Epithelial cell of proximal tubule (primary cell): Measurements from ENCODE around the gene IFT81. TPM values are rescaled to one million over a fixed set of nuclear protein-coding genes. Genes with fewer than 3 reads are reported as not detected.
A peak's percentile ranks its signal among the peaks of the same experiment; 100 is the strongest.

ENCODE experiments used
- DNase-seq: peaks from one replicate; pipeline ENCODE4 v3.0.0-alpha.2; 2011; ENCODE audit warnings: low read depth
- H3K4me3 ChIP-seq: 2 replicates; pipeline ENCODE4 v1.5.1; 2011; ENCODE audit warnings: low read depth, mild to moderate bottlenecking, low read length
- total RNA-seq: library from RNA; depleted of rRNA; stranded (reverse); fragments of >200 nt; gene quantifications from 2 replicates; pipeline ENCODE4 v1.2.3, GENCODE V29; 2015
- TF ChIP-seq, protein P1 (sequence below): conservative IDR thresholded peaks from 2 replicates; pipeline ENCODE4 v1.5.1; 2012; ENCODE audit warnings: low read depth, mild to moderate bottlenecking, low read length

The IFT81 gene
- total RNA-seq, 1 donor from 2014 or later = 10.7 TPM

DNA sequence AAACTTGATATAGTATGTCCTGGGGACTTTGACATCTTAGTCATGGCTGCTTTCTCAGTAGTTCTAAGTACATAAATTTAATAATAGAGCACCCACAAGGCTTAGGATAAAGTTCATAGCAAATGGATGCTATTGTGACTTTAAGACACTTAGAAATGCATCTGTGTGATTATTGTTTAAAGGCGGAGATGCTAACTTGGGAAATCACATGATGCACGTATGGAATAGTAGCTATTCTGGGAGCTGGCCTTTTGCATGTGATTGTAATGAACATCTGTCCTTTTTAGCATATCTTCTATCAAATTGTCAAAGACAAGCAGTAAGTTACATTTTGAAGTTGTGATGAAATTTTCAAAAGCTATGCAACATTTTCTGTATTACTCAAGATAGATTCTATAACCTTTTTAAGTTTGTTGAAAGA is 110.2 kb downstream of the IFT81 start:
- no peak for DNase-seq
- H3K4me3 ChIP-seq = no peak overlapping the region
- TF ChIP-seq, protein P1, sequence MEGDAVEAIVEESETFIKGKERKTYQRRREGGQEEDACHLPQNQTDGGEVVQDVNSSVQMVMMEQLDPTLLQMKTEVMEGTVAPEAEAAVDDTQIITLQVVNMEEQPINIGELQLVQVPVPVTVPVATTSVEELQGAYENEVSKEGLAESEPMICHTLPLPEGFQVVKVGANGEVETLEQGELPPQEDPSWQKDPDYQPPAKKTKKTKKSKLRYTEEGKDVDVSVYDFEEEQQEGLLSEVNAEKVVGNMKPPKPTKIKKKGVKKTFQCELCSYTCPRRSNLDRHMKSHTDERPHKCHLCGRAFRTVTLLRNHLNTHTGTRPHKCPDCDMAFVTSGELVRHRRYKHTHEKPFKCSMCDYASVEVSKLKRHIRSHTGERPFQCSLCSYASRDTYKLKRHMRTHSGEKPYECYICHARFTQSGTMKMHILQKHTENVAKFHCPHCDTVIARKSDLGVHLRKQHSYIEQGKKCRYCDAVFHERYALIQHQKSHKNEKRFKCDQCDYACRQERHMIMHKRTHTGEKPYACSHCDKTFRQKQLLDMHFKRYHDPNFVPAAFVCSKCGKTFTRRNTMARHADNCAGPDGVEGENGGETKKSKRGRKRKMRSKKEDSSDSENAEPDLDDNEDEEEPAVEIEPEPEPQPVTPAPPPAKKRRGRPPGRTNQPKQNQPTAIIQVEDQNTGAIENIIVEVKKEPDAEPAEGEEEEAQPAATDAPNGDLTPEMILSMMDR = no peak

DNA sequence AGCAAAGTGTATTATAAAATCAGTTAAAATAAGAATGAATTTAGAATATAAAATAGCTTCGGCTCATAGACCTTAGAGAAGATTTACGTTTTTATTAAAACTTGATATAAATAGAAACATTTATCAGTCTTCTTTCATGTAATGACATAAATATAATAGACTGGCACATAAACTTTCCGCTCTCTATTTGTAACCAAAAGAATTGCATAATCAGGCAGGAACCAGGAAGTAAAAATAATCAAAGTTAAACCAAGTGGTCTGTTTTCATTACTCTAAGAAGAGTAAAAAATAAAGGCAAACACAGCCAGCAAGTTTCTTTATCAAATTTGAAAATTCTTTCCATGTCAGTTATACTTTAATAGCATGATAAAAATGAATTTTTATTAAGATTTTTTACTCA is 110.6 kb downstream of the IFT81 start:
- no peak overlapping the region for H3K4me3 ChIP-seq
- DNase-seq = no peak
- TF ChIP-seq, protein P1 = no peak

DNA sequence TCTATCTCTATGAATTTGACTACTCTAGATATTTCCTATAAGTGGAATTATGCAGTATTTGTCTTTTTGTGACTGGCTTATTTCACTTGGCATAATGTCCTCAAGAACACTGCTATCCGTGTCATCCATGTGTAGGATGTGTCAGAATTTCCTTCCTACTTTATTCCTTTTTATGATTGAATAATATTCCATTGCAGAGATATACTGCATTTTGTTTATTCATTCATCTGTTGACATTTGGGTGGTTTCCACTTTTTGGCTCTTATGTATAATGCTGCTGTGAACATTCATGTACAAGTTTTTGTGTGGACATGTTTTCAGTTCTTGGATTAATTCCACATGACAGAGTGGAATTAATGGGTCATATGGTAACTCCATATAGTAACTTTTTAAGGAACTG is 111.2 kb downstream of the IFT81 start:
- no peak overlapping the region for H3K4me3 ChIP-seq
- TF ChIP-seq, protein P1 = no peak
- DNase-seq = no peak

DNA sequence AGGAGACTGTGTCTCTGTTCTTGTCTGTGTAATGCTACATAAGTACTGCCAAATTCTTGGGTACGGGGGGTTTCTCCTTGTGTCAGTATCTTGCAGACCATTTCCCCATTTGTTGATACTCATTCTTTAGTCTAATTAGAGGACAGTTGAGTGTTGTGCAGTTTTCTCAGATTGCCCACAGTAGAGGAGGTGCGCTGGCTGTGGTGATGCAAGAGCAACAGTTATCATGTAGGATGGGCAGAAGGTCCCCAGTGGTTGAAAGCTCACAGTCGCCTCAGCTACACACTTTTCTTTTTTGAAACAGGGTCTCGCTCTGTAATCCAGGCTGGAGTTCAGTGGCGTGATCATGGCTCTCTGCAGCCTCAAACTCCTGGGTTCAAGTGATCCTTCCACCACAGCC is 119.1 kb downstream of the IFT81 start:
- no peak for DNase-seq
- TF ChIP-seq, protein P1 = no peak
- no peak overlapping the region for H3K4me3 ChIP-seq

DNA sequence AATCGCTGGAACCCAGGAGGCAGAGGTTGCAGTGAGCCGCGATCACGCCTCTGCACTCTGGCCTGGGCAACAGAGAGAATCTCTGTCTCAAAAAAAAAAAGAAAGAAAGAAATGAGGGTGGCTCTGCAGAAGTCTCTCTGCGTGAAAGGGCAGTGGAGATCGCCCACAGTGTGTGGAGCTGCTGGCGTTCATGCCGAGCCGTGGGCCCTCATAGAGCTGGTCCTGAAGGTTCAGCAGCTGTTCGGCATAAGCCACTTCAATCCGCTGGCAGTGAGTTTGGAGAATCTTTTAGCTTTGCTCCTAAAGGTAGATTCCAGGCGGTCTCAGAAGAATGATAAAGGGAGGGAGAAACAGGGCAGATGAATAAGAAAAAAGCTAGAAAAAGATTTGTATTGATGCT is 120.2 kb downstream of the IFT81 start:
- no peak for DNase-seq
- TF ChIP-seq, protein P1 = no peak
- H3K4me3 ChIP-seq = no peak overlapping the region

DNA sequence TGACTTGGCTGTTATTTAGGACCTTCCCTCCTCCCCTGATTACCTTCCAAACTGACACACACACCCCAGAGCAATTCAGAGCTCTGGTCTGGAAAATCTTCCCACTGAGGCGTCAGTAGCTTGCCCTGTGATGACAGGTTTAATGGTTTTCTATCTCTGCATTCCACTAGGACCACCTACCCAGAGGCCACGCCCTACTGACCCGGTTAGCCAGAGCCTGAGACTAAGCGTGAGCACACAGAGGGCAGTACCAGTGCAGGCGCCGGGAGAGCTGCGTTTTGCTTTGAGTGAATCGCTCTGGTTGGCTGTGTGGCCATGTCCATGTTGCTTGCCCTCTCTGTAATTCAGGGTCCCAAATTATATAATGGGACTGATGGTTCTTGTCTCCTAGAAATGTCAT is 120.7 kb downstream of the IFT81 start:
- no peak overlapping the region for H3K4me3 ChIP-seq
- TF ChIP-seq, protein P1 = no peak
- no peak for DNase-seq

DNA sequence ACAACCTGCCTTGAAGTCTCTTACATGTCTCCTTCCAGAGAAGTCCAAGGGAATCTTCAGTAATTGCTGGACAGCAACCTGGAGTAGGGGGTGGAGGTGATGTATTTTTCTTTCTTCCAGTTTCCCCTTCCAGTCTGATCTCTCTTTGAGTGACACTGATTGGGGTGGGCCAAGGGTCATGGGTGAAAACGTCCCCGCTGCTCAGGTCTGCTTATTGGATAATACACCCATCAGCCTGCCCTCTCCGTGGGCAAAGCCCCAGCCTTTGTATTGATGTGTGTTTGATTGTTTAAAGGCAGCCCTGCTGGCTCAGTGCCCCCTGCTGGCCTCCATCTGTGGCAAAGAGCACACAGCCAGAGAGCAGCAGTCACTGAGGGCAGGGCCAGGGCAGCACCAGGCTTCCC is 121.2 kb downstream of the IFT81 start:
- H3K4me3 ChIP-seq = no peak overlapping the region
- no peak for DNase-seq
- TF ChIP-seq, protein P1 = peak; percentile 61
